GM12891 (cell line): ENCODE results near the gene SLC12A7.
A peak's percentile ranks its signal among the peaks of the same experiment; 100 is the strongest.

Source experiments
- DNase-seq: peaks from one replicate; pipeline ENCODE4 v3.0.0; 2011; ENCODE audit warnings: low spot score; ENCODE audit not compliant: insufficient read length
- FAIRE-seq: peaks from 2 replicates; lab custom pipeline; 2011; peaks lifted over from hg19 to GRCh38; lab: Jason Lieb, UNC
- PAX5 ChIP-seq: IDR thresholded peaks from 2 replicates; pipeline ENCODE4 v1.6.1; 2011; ENCODE audit warnings: low read length, moderate library complexity, mild to moderate bottlenecking; ENCODE audit not compliant: insufficient read depth, severe bottlenecking
- POLR2A ChIP-seq: IDR thresholded peaks from 2 replicates; pipeline ENCODE4 v1.6.1; 2011; ENCODE audit warnings: low read depth, low read length, control low read depth
- POLR2AphosphoS5 ChIP-seq: IDR thresholded peaks from 2 replicates; pipeline ENCODE4 v1.6.1; 2011; ENCODE audit warnings: low read depth, low read length, control low read depth
- POU2F2 ChIP-seq: IDR thresholded peaks from 2 replicates; pipeline ENCODE4 v1.6.1; 2011; ENCODE audit warnings: low read depth, mild to moderate bottlenecking, control low read depth, low read length, moderate library complexity
- SPI1 ChIP-seq: IDR thresholded peaks from 2 replicates; pipeline ENCODE4 v1.6.1; 2011; ENCODE audit warnings: low read depth, low read length, control low read depth
- TAF1 ChIP-seq: IDR thresholded peaks from 2 replicates; pipeline ENCODE4 v1.6.1; 2011; ENCODE audit warnings: low read depth, low read length, control low read depth

Gene SLC12A7

GRCh38 chr5:1012313-1012841 is 99.5 kb downstream of the SLC12A7 start:
- FAIRE-seq (no peak), DNase-seq (no peak)
- TF ChIP-seq POLR2A (no peak), POU2F2 (no peak), SPI1 (no peak), PAX5 (no peak), POLR2AphosphoS5 (no peak), TAF1 (no peak)

- no peak for TF ChIP-seq POLR2AphosphoS5
- no peak for TF ChIP-seq PAX5
- TF ChIP-seq POLR2A = no peak
- no peak for TF ChIP-seq TAF1
- TF ChIP-seq POU2F2 = no peak
- no peak for TF ChIP-seq SPI1
- FAIRE-seq (no peak), DNase-seq (no peak)
These were observed 100.0 kb downstream of the SLC12A7 start for GRCh38 chr5:1011741-1012312.

GRCh38 chr5:1011226-1011631 is 100.6 kb downstream of the SLC12A7 start:
- FAIRE-seq = no peak
- DNase-seq = peak; percentile 82
- no peak for TF ChIP-seq POLR2AphosphoS5
- no peak for TF ChIP-seq PAX5
- TF ChIP-seq TAF1 = no peak
- TF ChIP-seq POU2F2 = no peak
- TF ChIP-seq POLR2A = no peak
- no peak for TF ChIP-seq SPI1

- DNase-seq (no peak), FAIRE-seq (no peak)
- no peak for TF ChIP-seq POU2F2
- no peak for TF ChIP-seq POLR2A
- TF ChIP-seq SPI1 = no peak
- TF ChIP-seq POLR2AphosphoS5 = no peak
- TF ChIP-seq PAX5 = no peak
- TF ChIP-seq TAF1 = no peak
These were observed 101.2 kb downstream of the SLC12A7 start for GRCh38 chr5:1010641-1011046.

GRCh38 chr5:1010181-1010510 is 101.7 kb downstream of the SLC12A7 start:
- TF ChIP-seq POLR2A (no peak), POLR2AphosphoS5 (no peak), PAX5 (no peak), SPI1 (no peak), TAF1 (no peak), POU2F2 (no peak)
- DNase-seq = no peak
- no peak for FAIRE-seq

GRCh38 chr5:1009359-1010180 is 102.3 kb downstream of the SLC12A7 start:
- TF ChIP-seq TAF1 (no peak), POLR2AphosphoS5 (no peak), SPI1 (no peak)
- DNase-seq (no peak), FAIRE-seq (no peak)

- peak; percentile 87 for DNase-seq
- TF ChIP-seq TAF1 (no peak), POLR2A (no peak), PAX5 (no peak), POLR2AphosphoS5 (no peak), SPI1 (no peak), POU2F2 (no peak)
- FAIRE-seq = no peak
These were observed 103.2 kb downstream of the SLC12A7 start, which contains the start of gene NKD2 for GRCh38 chr5:1008451-1009358. NKD2 (plus strand) TSS chr5:1008802; CDS start chr5:1009058, 256 bp downstream.

- no peak for TF ChIP-seq SPI1
- no peak for TF ChIP-seq PAX5
- TF ChIP-seq POLR2A = no peak
- no peak for TF ChIP-seq POLR2AphosphoS5
- TF ChIP-seq POU2F2 = no peak
- TF ChIP-seq TAF1 = no peak
- DNase-seq = no peak
- FAIRE-seq = no peak
These were observed 104.0 kb downstream of the SLC12A7 start for GRCh38 chr5:1007681-1008450.
